Cardiac septum (tissue), 1 donor: ENCODE data around the gene RPS2. TPM values are rescaled to one million over a fixed set of nuclear protein-coding genes. Genes with fewer than 3 reads are reported as not detected.
"Not testable (repeated sequence)": the region's sequence is repeated elsewhere in the genome, so short reads cannot be mapped to it uniquely, and the experiment has no call there.

ENCODE experiments used
- DNase-seq: peaks from one replicate; pipeline ENCODE4 v3.0.0-alpha.2; 2020; ENCODE audit warnings: low spot score
- intact Hi-C: fragments of 100-400 bp; cut with DNase I; formaldehyde crosslinking; loops from one replicate; pipeline ENCODE4 v1.14.0; 2022
- total RNA-seq: library from RNA; stranded (reverse); fragmentation: NEBNext Ultra II Directional; extraction: Animal tissue kit (Norgen Biotek cat#: 25700); gene quantifications from one replicate; pipeline ENCODE4 v1.2.1, GENCODE V29; 2021
- donor health status: DM: no; HTN: no; CAD: no.

Gene RPS2
- total RNA-seq, 1 donor from 2014 or later: 702 TPM

GRCh38 chr16:1946495-1947368, 17.9 kb downstream of the RPS2 start:
- no peak for DNase-seq
- intact Hi-C loops: no loop called here

- intact Hi-C loops: no loop called here
These were observed 18.9 kb downstream of the RPS2 start for GRCh38 chr16:1945559-1946391.

GRCh38 chr16:1944612-1945199, 19.9 kb downstream of the RPS2 start:
- intact Hi-C loops: loop anchor here (5.0 kb wide), 1 partner anchor 162 kb away; the partner anchor contains the start of genes NUBP2 and SPSB3
- no peak for DNase-seq

More at GRCh38 chr16:1945559-1946391, 18.9 kb downstream of the RPS2 start:
- no peak for DNase-seq

- intact Hi-C loops: loop anchor here (5.0 kb wide), 1 partner anchor 161 kb away; the partner anchor contains the start of genes NUBP2 and SPSB3
- DNase-seq: peak; percentile 100
These were observed 21.6 kb downstream of the RPS2 start, which contains the start of gene MSRB1 for GRCh38 chr16:1942810-1943726. Gene MSRB1, minus strand, starts transcription at chr16:1943199. Its CDS starts 43 bp downstream, at chr16:1943156.

GRCh38 chr16:1942047-1942809, 22.4 kb downstream of the RPS2 start:
- DNase-seq: peak; percentile 91
- intact Hi-C loops: loop anchor here (5.0 kb wide), 1 partner anchor 160 kb away; the partner anchor contains the start of genes NUBP2 and SPSB3

GRCh38 chr16:1941162-1942046, 23.2 kb downstream of the RPS2 start:
- DNase-seq: no peak
- intact Hi-C loops: loop anchor here (5.0 kb wide), 1 partner anchor 159 kb away; the partner anchor contains the start of genes NUBP2 and SPSB3

- DNase-seq: no peak
- intact Hi-C loops: loop anchor here (5.0 kb wide), 1 partner anchor 158 kb away; the partner anchor contains the start of genes NUBP2 and SPSB3
These were observed 24.1 kb downstream of the RPS2 start for GRCh38 chr16:1940273-1941161.

GRCh38 chr16:1939833-1940232, 24.8 kb downstream of the RPS2 start:
- intact Hi-C loops: loop anchor here (5.0 kb wide), 1 partner anchor 158 kb away; the partner anchor contains the start of genes NUBP2 and SPSB3
- DNase-seq: not testable (repeated sequence)

- DNase-seq: no peak
- intact Hi-C loops: no loop called here
These were observed 25.7 kb downstream of the RPS2 start for GRCh38 chr16:1938910-1939309.

- DNase-seq: peak; percentile 91
- intact Hi-C loops: no loop called here
These were observed 26.3 kb downstream of the RPS2 start for GRCh38 chr16:1938316-1938715.

GRCh38 chr16:1936945-1937479, 27.6 kb downstream of the RPS2 start:
- intact Hi-C loops: no loop called here
- DNase-seq: no peak

GRCh38 chr16:1933097-1933661, 31.4 kb downstream of the RPS2 start:
- no peak for DNase-seq
- intact Hi-C loops: no loop called here

- intact Hi-C loops: no loop called here
- DNase-seq: no peak
These were observed 32.3 kb downstream of the RPS2 start for GRCh38 chr16:1932050-1933028.

GRCh38 chr16:1930338-1930720, 34.3 kb downstream of the RPS2 start:
- intact Hi-C loops: loop anchor here (2.0 kb wide), 1 partner anchor 68 kb away; no protein-coding TSS in a partner anchor
- no peak for DNase-seq
